DND-41 (cell line): ENCODE data around the gene KPNA3.
A peak's percentile ranks its signal among the peaks of the same experiment; 100 is the strongest.

Experiments used
- CTCF ChIP-seq: IDR thresholded peaks from 2 replicates; pipeline ENCODE4 v1.5.1; 2012; ENCODE audit warnings: borderline replicate concordance, low read length, moderate library complexity, mild to moderate bottlenecking; ENCODE audit not compliant: poor library complexity, severe bottlenecking; ENCODE audit errors: extremely low read depth
- EZH2 ChIP-seq: IDR thresholded peaks from 3 replicates; pipeline ENCODE4 v1.6.1; 2012; ENCODE audit warnings: borderline replicate concordance, low read depth, mild to moderate bottlenecking, moderate library complexity, low read length, inconsistent platforms; ENCODE audit not compliant: severe bottlenecking

GRCh38 chr13:49652355-49653305 lies 139.9 kb downstream of the KPNA3 start:
- peak; percentile 62 for TF ChIP-seq CTCF
- TF ChIP-seq EZH2: no peak
